A673 (cell line): Measurements from ENCODE around the gene MYO5B. TPM values are rescaled to one million over a fixed set of nuclear protein-coding genes. Genes with fewer than 3 reads are reported as not detected.

Source experiments
- BruUV-seq: library from RNA; stranded (reverse); fragments of 400-500 nt; replicated peaks from 2 replicates; lab custom pipeline; 2021; lab: Mats Ljungman, UMichigan
- CTCF ChIA-PET: fragments of 300-600 bp; sonication (Branson Sonifier 250); formaldehyde crosslinking; loops from one replicate; lab custom pipeline; 2022; ENCODE audit warnings: antibody characterized with exemption; lab: Charles Lee
- POLR2A ChIA-PET: fragments of 300-600 bp; sonication (Branson Sonifier 250); formaldehyde crosslinking; loops from one replicate; lab custom pipeline; 2022; ENCODE audit warnings: antibody characterized with exemption; ENCODE audit not compliant: low non-redundant PET; lab: Charles Lee
- DNase-seq: peaks from one replicate; pipeline ENCODE4 v3.0.0-alpha.2; 2015; ENCODE audit warnings: low spot score
- H3K27ac ChIP-seq: fragments of 200-600 bp; sonication (generic); 2 replicates; pipeline ENCODE4 v1.5.1; 2016; ENCODE audit warnings: mixed run types, low read depth, mild to moderate bottlenecking, mixed read lengths, antibody characterized with exemption, low read length; ENCODE audit not compliant: poor library complexity, severe bottlenecking
- H3K27me3 ChIP-seq: fragments of 200-600 bp; sonication (generic); replicated peaks from 2 replicates; pipeline ENCODE4 v1.6.1; 2017; ENCODE audit warnings: mixed run types, low read depth, mild to moderate bottlenecking, mixed read lengths, antibody characterized with exemption, low read length; ENCODE audit not compliant: insufficient read depth, poor library complexity
- H3K36me3 ChIP-seq: fragments of 200-600 bp; sonication (generic); 2 replicates; pipeline ENCODE4 v1.6.1; 2016; ENCODE audit warnings: mixed run types, mild to moderate bottlenecking, mixed read lengths, antibody characterized with exemption, low read length; ENCODE audit not compliant: insufficient read depth, poor library complexity, severe bottlenecking
- H3K4me1 ChIP-seq: fragments of 200-600 bp; sonication (generic); 2 replicates; pipeline ENCODE4 v1.6.1; 2017; ENCODE audit warnings: mixed run types, mild to moderate bottlenecking, mixed read lengths, antibody characterized with exemption, low read length; ENCODE audit not compliant: insufficient read depth, poor library complexity, severe bottlenecking
- H3K4me3 ChIP-seq: fragments of 200-600 bp; sonication (generic); 2 replicates; pipeline ENCODE4 v1.5.1; 2016; ENCODE audit warnings: low read depth, mixed run types, mild to moderate bottlenecking, mixed read lengths, low read length; ENCODE audit not compliant: poor library complexity, severe bottlenecking
- H3K9me3 ChIP-seq: fragments of 200-600 bp; sonication (generic); 2 replicates; pipeline ENCODE4 v1.6.1; 2016; ENCODE audit warnings: mixed run types, low read depth, mild to moderate bottlenecking, mixed read lengths, antibody characterized with exemption, low read length; ENCODE audit not compliant: poor library complexity, severe bottlenecking
- CTCF ChIP-seq: fragments of 300-800, 200-600 bp; sonication (generic); conservative IDR thresholded peaks from 2 replicates; pipeline ENCODE4 v1.5.1; 2017; ENCODE audit warnings: low read depth, mild to moderate bottlenecking, antibody characterized with exemption, low read length, moderate library complexity, mixed read lengths
- EZH2 ChIP-seq: fragments of 200-600 bp; sonication (generic); IDR thresholded peaks from 2 replicates; pipeline ENCODE4 v1.6.1; 2017; ENCODE audit warnings: borderline replicate concordance, low read depth, mild to moderate bottlenecking, mixed read lengths, antibody characterized with exemption, low read length; ENCODE audit not compliant: poor library complexity, severe bottlenecking
- intact Hi-C: fragments of 100-400 bp; cut with micrococcal nuclease; formaldehyde crosslinking; loops from one replicate; pipeline ENCODE4 v1.10.0; 2022; ENCODE audit not compliant: unreplicated experiment
- total RNA-seq: library from RNA; stranded (reverse); gene quantifications from 2 replicates; pipeline ENCODE4 v1.2.3, GENCODE V29; 2021

The MYO5B gene
- total RNA-seq, 1 experiment from 2014 or later, result 0.30 TPM

GRCh38 chr18:50038448-50038847 is 156.5 kb downstream of the MYO5B start:
- TF ChIP-seq CTCF, result no peak
- intact Hi-C loops, result no loop called here
- CTCF ChIA-PET, result no interaction called here
- Histone ChIP-seq H3K27me3 (peaks cover 3% of the 10 kb centered on the region), H3K4me3 (no peak overlapping the region), H3K4me1 (no peaks in the 10 kb centered on the region), H3K27ac (no peak overlapping the region), H3K36me3 (no peaks in the 10 kb centered on the region), H3K9me3 (no peaks in the 10 kb centered on the region)
- POLR2A ChIA-PET, result no interaction called here
- peak; percentile 70 for DNase-seq
- no TSS peak for BruUV-seq

DNA sequence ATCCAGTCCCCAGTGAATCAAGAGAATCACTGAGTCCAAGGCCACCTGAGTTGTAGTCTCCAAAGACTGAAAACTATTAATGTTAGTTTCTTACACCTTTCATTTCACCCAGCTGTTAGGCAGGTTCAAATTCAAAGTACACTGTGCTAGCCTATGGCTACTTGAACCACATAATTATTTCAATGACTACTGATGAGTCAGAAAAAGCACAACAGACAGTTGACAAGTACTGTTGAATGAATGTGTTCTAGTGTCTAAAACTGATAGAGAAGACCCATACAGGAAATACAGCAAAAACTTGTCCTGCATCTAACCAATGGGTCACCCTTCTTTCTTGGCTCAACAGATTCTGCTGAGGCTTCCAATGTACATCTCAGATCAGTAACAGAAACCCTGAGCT is 160.9 kb downstream of the MYO5B start:
- no peak for DNase-seq
- Histone ChIP-seq H3K36me3 (no peaks in the 10 kb centered on the region), H3K4me3 (no peak overlapping the region), H3K9me3 (no peaks in the 10 kb centered on the region), H3K27me3 (peaks cover 17% of the 10 kb centered on the region), H3K4me1 (no peaks in the 10 kb centered on the region), H3K27ac (no peak overlapping the region)
- POLR2A ChIA-PET, result no interaction called here
- BruUV-seq, result no TSS peak
- CTCF ChIA-PET, result no interaction called here
- TF ChIP-seq EZH2 (no peak), CTCF (no peak)
- intact Hi-C loops, result no loop called here

- no peak overlapping the region for H3K27ac ChIP-seq
- POLR2A ChIA-PET, result no interaction called here
- intact Hi-C loops, result no loop called here
- H3K27me3 ChIP-seq, result peaks cover 25% of the 10 kb centered on the region
- TF ChIP-seq CTCF (no peak), EZH2 (no peak)
- no peak for DNase-seq
- no TSS peak for BruUV-seq
- no peaks in the 10 kb centered on the region for H3K4me1 ChIP-seq
- H3K4me3 ChIP-seq, result no peak overlapping the region
- CTCF ChIA-PET, result no interaction called here
- H3K9me3 ChIP-seq, result no peaks in the 10 kb centered on the region
- no peaks in the 10 kb centered on the region for H3K36me3 ChIP-seq
These were observed 161.9 kb downstream of the MYO5B start for GRCh38 chr18:50033004-50033403.
